ENCODE results near the gene TAF4.
"Not testable (repeated sequence)": the region's sequence is repeated elsewhere in the genome, so short reads cannot be mapped to it uniquely, and the experiment has no call there.

The TAF4 gene

GRCh38 chr20:61989741-61990140, 75.9 kb downstream of the TAF4 start:
- no peak overlapping the region for H3K4me3 ChIP-seq (ENCODE audit: low read depth, low read length)
- TF ChIP-seq, protein P1, sequence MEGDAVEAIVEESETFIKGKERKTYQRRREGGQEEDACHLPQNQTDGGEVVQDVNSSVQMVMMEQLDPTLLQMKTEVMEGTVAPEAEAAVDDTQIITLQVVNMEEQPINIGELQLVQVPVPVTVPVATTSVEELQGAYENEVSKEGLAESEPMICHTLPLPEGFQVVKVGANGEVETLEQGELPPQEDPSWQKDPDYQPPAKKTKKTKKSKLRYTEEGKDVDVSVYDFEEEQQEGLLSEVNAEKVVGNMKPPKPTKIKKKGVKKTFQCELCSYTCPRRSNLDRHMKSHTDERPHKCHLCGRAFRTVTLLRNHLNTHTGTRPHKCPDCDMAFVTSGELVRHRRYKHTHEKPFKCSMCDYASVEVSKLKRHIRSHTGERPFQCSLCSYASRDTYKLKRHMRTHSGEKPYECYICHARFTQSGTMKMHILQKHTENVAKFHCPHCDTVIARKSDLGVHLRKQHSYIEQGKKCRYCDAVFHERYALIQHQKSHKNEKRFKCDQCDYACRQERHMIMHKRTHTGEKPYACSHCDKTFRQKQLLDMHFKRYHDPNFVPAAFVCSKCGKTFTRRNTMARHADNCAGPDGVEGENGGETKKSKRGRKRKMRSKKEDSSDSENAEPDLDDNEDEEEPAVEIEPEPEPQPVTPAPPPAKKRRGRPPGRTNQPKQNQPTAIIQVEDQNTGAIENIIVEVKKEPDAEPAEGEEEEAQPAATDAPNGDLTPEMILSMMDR (IDR thresholded peaks at IDR 0.05; ENCODE audit: low read depth, low read length) = no peak

GRCh38 chr20:61988665-61989064, 77.0 kb downstream of the TAF4 start:
- no peak overlapping the region for H3K4me3 ChIP-seq (ENCODE audit: low read depth, low read length)
- TF ChIP-seq, protein P1 (IDR thresholded peaks at IDR 0.05; ENCODE audit: low read depth, low read length) = no peak

DNA sequence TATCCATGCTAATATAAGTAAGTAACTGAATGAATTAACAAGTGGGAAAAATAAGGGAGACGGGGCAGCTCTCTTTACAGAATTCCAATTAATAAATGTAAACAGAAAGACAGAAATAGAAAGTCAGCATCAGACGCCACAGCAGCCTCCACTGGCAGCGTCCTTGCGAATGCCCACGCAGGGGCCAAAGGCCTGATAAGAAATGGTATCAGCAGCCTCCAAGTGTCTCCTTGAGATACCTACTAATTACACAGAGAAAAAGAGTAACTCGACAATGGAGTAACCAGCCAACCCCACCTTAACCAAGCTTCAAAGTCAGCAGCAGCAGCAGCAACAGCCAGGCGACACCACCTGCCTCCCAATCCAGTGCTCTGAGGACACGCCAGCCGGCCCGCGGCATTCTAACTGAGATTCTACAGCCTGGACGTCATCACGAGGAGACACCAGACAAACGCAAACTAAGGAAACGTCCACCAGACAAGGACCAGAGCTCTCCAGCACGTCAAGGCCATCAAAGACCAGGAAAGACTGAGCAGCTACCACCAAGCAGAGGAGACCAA, 78.8 kb downstream of the TAF4 start:
- no peak overlapping the region for H3K4me3 ChIP-seq (ENCODE audit: low read depth, low read length)
- TF ChIP-seq, protein P1 (IDR thresholded peaks at IDR 0.05; ENCODE audit: low read depth, low read length) = no peak

- H3K4me3 ChIP-seq (ENCODE audit: low read depth, low read length) = no peak overlapping the region
- TF ChIP-seq, protein P1 (IDR thresholded peaks at IDR 0.05; ENCODE audit: low read depth, low read length) = no peak
Measured at GRCh38 chr20:61985096-61985495, 80.6 kb downstream of the TAF4 start.

DNA sequence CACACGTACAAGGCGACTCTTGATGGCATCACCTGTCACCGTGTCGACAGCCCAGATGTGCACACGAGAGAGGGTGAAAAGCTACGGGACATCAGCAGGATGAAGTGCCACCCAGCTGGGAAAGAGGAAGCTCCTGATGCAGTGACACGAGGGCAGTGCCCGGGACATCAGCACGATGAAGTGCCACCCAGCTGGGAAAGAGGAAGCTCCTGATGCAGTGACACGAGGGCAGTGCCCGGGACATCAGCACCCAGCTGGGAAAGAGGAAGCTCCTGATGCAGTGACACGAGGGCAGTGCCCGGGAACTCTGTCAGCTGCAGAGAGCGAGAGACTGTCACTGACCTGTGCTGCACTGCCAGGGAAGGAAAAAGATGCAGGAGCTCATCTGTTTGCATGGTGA, 81.2 kb downstream of the TAF4 start:
- not testable (repeated sequence) for H3K4me3 ChIP-seq (ENCODE audit: low read depth, low read length)

- no peak overlapping the region for H3K4me3 ChIP-seq (ENCODE audit: low read depth, low read length)
- TF ChIP-seq, protein P1 (IDR thresholded peaks at IDR 0.05; ENCODE audit: low read depth, low read length) = no peak
Measured at GRCh38 chr20:61983965-61984364, 81.7 kb downstream of the TAF4 start.

DNA sequence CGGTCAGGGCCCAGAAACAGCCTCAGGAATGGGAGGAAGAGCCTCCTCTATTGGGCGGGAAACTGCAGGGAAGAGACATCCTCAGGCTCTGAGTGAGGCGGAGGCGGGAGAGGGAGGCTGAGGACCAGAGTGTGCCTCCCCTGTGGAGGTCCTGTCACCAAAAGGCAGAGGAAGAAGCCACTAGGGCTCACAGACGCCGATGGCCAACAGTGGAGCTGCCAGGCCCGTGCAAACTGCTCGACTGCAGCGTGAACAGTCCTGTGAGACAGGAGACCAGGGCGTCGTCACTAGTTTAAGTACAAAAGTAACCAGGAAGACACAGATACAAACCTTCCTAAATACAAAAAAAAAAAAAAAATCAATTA, 82.7 kb downstream of the TAF4 start:
- TF ChIP-seq, protein P1 (IDR thresholded peaks at IDR 0.05; ENCODE audit: low read depth, low read length) = no peak
- H3K4me3 ChIP-seq (ENCODE audit: low read depth, low read length) = no peak overlapping the region
